Effector memory CD8-positive, alpha-beta T cell (primary cell): ENCODE data around the gene DLG5.

Experiments
- ATAC-seq: fragments of 150-1000 bp; cut with Tn5 transposase; replicated peaks from 2 replicates; pipeline ENCODE4 v1.10.0; 2021; ENCODE audit warnings: mild to moderate bottlenecking, moderate library complexity
- DNase-seq, 3 experiments: peaks; one replicate each; pipeline ENCODE4 v3.0.0; 2021
- H3K27ac Mint-ChIP-seq, 2 donors: one replicate each; pipeline ENCODE4 v1.8.0; 2022; ENCODE audit warnings: mild to moderate bottlenecking in 2 of 2, mixed read lengths in 2 of 2, moderate library complexity in 2 of 2
- H3K27me3 Mint-ChIP-seq, 2 donors: one replicate each; pipeline ENCODE4 v1.8.0; 2022; ENCODE audit warnings: mixed read lengths in 2 of 2
- H3K36me3 Mint-ChIP-seq: one replicate; pipeline ENCODE4 v1.8.0; 2022; ENCODE audit warnings: mild to moderate bottlenecking, moderate library complexity, mixed read lengths; ENCODE audit not compliant: insufficient read depth
- H3K4me1 Mint-ChIP-seq, 2 donors: one replicate each; pipeline ENCODE4 v1.8.0; 2022; ENCODE audit warnings: low read depth in 2 of 2, mixed read lengths in 2 of 2
- H3K4me3 Mint-ChIP-seq, 2 donors: one replicate each; pipeline ENCODE4 v1.8.0; 2022; ENCODE audit warnings: mild to moderate bottlenecking in 2 of 2, mixed read lengths in 2 of 2, moderate library complexity in 2 of 2
- H3K9me3 Mint-ChIP-seq, 2 donors: one replicate each; pipeline ENCODE4 v1.8.0; 2022; ENCODE audit warnings: mixed read lengths in 2 of 2

DLG5 gene

DNA sequence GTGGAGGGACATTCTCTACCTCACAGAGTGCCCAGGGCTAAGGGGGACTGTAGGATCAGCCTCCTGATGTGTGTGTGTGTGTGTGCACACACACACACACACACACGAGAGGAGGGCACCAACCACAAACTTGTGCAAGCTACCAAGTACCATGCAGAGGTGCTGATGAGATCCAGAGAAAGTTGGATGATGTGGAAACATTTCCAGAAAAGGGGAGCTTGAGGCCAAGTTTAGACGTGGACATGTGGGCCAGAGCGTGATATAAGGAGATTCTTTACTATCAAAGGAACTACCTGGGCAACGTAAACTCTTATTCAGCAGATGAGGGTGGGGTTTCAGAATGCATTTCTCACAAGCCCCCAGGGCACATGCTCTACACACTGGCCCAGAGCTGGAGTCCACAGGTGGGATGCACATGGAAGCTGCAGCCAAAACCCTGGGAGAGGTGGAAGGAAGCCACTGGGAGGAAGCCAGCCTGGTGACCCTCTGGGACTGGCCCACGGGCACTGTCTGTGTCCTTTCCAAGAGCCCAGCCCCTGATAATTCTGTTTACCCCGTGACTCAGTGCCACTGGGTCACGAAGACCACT is 53.5 kb downstream of the DLG5 start:
- peaks cover 33 to 49% of the 10 kb centered on the region in 2 donors for H3K4me1 Mint-ChIP-seq
- peak overlapping the region; percentile 71 to 74 for H3K4me3 Mint-ChIP-seq
- ATAC-seq (no peak), DNase-seq (no peak)
- H3K9me3 Mint-ChIP-seq, result no peaks in the 10 kb centered on the region
- no peaks in the 10 kb centered on the region for H3K27me3 Mint-ChIP-seq
- H3K36me3 Mint-ChIP-seq, result peaks cover 14% of the 10 kb centered on the region
- peak overlapping the region; percentile 94 to 97 for H3K27ac Mint-ChIP-seq

DNA sequence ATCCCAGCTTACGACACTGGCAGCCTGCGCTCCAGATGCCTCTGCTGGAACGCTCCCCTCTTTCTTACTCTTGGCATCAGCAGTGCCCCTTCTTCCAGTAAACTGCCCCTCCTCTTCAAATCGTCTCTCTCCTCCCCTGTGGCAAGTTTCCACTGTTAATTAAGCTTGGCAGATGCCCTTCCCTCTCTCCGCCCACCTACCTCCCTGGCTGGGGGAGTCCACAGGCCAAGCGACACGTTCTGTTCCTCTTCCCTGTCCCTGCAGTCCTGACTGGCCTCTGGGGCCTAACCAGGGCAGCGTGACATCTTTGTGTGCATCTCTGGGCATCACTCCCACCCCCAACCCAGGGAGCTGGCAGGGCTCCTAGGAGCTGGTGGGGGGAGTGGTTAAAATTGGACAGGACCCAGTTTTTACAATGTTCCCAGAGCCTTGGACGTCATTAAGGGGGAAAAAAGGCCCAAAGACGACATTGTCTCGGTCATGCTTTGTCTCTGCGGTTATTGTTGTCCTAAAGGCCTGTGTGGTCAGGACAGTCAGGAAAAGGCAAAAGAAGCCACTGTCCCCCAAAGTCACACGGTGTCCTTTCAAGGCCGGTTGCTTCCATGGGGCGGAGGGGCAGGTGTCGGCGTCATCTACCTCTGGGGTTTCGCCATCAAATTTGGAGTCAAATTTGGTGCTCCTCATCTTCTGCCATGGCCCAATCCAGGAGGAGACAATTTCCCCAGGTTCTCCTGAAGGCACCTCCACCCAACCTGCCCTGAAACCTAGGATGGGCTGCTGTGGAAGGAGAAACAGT is 54.2 kb downstream of the DLG5 start:
- H3K27ac Mint-ChIP-seq, result peak overlapping the region; percentile 94 to 97
- no peaks in the 10 kb centered on the region for H3K9me3 Mint-ChIP-seq
- H3K4me3 Mint-ChIP-seq, result peak overlapping the region; percentile 71 to 74

DNA sequence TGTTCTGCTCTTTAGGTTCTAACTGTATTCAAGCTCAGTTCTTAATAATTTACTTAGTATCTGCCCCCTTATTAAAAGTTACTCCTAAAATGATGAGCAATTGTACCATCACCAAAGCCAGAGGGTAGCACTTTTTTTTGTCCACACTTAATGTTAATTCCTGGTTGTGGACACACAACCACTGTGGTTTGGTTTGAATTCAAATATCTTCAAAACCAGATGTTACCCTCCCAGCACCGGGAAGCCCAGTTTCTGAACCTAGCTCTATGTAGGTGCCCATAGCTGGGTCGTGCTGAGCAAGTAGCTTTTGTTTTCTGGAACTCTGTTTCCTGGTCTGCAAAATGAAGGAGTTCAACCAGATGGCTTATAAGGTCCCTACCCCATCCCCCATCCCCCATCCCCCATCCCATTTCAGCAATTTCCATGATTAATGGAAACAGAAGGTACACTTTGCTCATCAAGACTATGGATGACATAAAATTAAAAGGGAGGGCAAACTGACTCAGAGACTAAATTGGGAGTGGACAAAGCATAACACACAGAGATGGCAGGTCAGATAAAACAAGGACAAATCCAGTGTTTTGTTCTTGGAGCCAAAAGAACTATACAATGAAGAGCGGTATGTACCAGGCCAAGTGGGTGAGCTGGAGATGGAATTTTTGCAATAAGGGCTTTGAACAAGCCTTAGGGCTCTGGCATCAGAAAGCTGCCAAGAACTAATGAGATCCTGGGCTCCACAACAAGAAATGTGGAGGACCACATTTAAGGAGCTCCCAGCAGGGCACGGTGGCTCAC is 56.7 kb downstream of the DLG5 start:
- ATAC-seq (no peak), DNase-seq (no peak)
- H3K9me3 Mint-ChIP-seq, result no peaks in the 10 kb centered on the region
- H3K27me3 Mint-ChIP-seq, result no peaks in the 10 kb centered on the region
- H3K36me3 Mint-ChIP-seq, result peaks cover 12% of the 10 kb centered on the region
- H3K4me3 Mint-ChIP-seq, result no peak overlapping the region
- peak overlapping the region; percentile 3 to 73 for H3K27ac Mint-ChIP-seq
- peaks cover 15 to 45% of the 10 kb centered on the region in 2 donors for H3K4me1 Mint-ChIP-seq

More for the DNA sequence above, 54.2 kb downstream of the DLG5 start:
- H3K27me3 Mint-ChIP-seq, result no peaks in the 10 kb centered on the region
- ATAC-seq, result no peak
- peaks cover 27 to 44% of the 10 kb centered on the region in 2 donors for H3K4me1 Mint-ChIP-seq
- H3K36me3 Mint-ChIP-seq, result peaks cover 8% of the 10 kb centered on the region
- DNase-seq, result no peak

DNA sequence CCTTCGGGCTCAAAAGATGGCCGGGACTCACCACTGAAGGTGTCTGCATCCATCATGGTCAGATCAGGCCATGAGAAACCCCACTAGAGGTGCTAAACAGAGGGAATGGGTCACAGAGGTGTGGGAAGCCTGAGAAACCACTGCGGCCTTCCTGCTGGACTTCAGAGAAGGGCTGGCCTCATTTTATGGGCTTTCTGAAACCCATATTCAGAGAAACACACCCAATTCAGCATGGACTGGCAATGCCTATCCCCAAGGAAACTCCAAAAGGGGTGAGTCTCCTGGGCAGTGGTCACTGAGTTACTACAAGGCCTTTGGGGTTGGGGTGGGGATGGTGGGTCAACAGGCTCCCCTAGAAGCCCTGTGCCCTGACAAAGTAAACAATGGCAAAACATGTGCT is 58.0 kb downstream of the DLG5 start:
- H3K27ac Mint-ChIP-seq, result peak overlapping the region in 1 of 2 donors; percentile 70
- H3K27me3 Mint-ChIP-seq, result no peaks in the 10 kb centered on the region
- no peak for DNase-seq
- H3K9me3 Mint-ChIP-seq, result no peaks in the 10 kb centered on the region
- H3K4me3 Mint-ChIP-seq, result no peak overlapping the region
- H3K4me1 Mint-ChIP-seq, result peaks cover 2 to 43% of the 10 kb centered on the region in 2 donors
- H3K36me3 Mint-ChIP-seq, result peaks cover 4% of the 10 kb centered on the region
- no peak for ATAC-seq

DNA sequence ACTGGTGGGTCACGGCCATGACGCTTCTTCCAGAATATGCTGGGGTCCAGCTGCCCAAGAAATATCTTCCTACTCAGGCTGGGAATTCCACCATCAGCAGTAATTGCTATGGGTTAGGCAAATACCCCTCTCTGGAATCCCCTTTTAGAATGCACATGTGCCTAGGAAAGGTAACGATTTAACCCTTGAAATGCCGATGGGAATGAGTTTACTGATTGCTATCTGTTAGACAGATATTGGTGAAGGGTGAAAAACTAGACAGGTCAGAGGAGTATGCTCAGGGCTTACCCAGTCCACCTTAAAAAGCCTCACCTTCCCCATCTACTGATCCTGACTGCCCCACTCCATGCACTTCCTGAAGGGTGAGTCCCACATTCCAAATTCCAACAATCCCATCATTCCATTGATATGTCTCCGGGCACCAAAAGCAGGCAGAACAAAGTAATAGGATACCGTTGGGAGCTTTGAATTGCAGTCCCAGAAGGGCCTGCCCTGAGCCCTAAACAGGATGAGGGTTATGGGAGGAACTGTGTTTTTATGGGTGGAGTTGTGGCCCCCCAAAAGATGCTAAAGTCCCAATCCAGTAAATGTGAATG is 59.3 kb downstream of the DLG5 start:
- Mint-ChIP-seq H3K4me1 (peaks cover 0 to 39% of the 10 kb centered on the region in 2 donors), H3K27ac (peak overlapping the region in 1 of 2 donors; percentile 70), H3K27me3 (no peaks in the 10 kb centered on the region), H3K9me3 (no peaks in the 10 kb centered on the region), H3K36me3 (peaks cover 3% of the 10 kb centered on the region), H3K4me3 (no peak overlapping the region)
- DNase-seq, result no peak
- no peak for ATAC-seq

DNA sequence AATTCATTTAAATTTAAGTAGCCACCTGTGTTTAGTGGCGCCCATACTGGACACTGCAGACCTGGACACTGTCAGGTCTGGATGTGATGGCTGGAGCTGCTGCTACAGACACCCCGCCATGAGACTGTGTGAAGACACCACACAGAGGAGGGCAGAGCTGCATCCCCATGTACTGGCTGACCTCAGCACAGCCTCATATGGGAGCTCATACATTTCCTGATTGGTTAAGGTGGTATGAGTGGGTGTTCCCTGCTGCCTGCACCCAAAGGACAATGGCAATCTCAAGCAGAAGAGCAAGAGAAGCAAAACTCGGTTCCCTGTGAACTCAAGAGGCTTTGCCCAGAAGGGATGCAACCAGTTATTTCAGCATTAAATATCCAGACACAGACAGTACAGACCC is 60.0 kb downstream of the DLG5 start:
- peaks cover 0 to 40% of the 10 kb centered on the region in 2 donors for H3K4me1 Mint-ChIP-seq
- no peak overlapping the region for H3K4me3 Mint-ChIP-seq
- DNase-seq (no peak), ATAC-seq (peak; percentile 67)
- H3K9me3 Mint-ChIP-seq, result no peaks in the 10 kb centered on the region
- H3K36me3 Mint-ChIP-seq, result peaks cover 3% of the 10 kb centered on the region
- H3K27ac Mint-ChIP-seq, result no peak overlapping the region
- no peaks in the 10 kb centered on the region for H3K27me3 Mint-ChIP-seq

DNA sequence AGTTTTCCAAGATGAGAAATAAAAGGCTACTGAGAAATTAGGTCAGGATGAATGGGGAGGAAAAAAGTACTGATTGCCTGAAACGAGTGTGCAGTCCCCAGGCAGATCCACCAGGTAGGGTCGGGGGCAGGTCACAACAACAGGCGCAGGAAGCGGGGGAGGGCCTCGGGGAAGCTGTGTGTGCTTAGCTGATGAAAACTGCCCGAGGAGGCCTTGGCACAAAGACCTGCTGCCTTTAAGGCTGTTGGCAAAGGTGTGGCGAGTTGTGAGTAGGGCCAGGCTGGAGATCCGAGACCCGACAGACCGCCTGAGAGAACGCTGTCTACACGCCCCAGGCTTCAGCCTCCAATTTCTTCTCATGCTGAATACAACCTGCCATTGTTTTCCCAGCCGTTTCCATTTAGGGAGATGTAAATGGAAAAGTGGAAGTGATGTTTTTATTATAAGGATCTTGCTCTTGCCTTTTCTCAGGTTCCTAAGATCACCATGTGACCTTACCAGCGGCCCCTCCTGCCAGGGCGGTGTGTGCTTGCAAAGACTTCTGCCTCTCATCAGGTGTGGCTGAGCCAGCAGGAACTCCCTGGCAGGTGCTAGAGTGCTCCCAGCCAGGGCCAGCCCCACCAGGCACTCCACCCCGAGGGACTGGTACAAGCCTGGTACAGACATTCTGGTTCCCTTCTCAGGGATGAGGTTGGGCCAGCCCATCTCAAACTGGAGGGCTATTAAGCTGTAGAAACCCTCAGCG is 60.8 kb downstream of the DLG5 start:
- DNase-seq (no peak), ATAC-seq (peak; percentile 62)
- Mint-ChIP-seq H3K27ac (peak overlapping the region; percentile 45 to 89), H3K36me3 (peaks cover 3% of the 10 kb centered on the region), H3K9me3 (no peaks in the 10 kb centered on the region), H3K4me3 (peak overlapping the region in 1 of 2 donors; percentile 31), H3K4me1 (peaks cover 0 to 38% of the 10 kb centered on the region in 2 donors), H3K27me3 (no peaks in the 10 kb centered on the region)

DNA sequence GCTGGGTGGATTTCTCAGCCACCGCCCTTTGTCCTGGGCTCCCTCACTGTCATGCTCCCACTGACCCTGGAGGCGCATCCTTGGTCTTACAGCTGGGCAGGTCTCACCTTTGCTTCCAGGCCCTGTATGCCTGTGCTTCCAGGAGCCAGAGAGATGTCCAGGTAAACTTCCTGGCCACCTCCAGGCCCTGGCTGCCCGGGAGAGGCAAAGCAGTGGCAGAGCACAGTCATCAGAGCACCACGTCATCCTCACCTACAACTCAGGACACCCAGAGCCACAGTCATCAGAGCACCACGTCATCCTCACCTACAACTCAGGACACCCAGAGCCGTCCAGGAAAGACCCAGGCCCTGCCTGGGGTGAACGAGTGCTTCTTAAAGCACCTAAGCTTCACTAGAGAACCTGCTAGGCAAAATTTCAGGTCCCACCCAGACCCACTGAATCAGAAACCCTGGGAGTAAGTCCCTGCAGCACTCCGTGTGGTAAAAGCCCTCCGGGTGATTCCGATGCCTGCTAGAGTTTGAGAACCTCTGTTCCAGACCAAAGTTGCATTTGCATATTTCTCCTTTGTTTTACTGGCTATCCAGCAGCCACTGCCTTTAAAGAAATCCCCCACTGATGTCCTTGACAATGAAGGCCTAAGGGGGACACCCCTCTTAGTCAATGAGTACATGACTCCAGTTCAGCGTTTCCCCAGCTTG is 62.3 kb downstream of the DLG5 start:
- Mint-ChIP-seq H3K27me3 (no peaks in the 10 kb centered on the region), H3K4me1 (peaks cover 0 to 38% of the 10 kb centered on the region in 2 donors), H3K36me3 (peaks cover 3% of the 10 kb centered on the region), H3K4me3 (no peak overlapping the region), H3K9me3 (no peaks in the 10 kb centered on the region), H3K27ac (peak overlapping the region; percentile 45 to 89)
- no peak for ATAC-seq
- DNase-seq, result no peak

DNA sequence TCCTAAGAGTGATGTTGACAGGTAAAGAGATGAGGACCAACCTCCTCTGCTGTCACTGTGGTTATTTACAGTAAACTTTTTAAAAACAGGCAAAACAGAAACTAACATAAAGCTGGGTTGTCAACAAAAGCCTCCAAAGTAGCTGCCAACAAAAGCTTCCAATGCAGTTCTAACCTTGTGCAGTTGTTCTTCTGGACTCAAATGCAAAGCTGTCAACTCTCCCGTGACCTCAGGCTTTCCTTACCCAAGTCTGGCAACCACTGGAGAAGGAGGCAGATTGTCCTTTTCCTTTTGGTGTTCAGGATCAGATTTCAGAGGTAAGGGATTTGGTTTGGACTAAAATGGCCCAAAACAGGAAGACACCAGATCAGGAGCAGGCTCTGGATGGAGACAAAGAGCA is 63.1 kb downstream of the DLG5 start:
- peaks cover 3% of the 10 kb centered on the region for H3K36me3 Mint-ChIP-seq
- H3K27ac Mint-ChIP-seq, result peak overlapping the region; percentile 45 to 89
- ATAC-seq, result peak; percentile 52
- H3K27me3 Mint-ChIP-seq, result no peaks in the 10 kb centered on the region
- H3K9me3 Mint-ChIP-seq, result no peaks in the 10 kb centered on the region
- peaks cover 0 to 34% of the 10 kb centered on the region in 2 donors for H3K4me1 Mint-ChIP-seq
- no peak overlapping the region for H3K4me3 Mint-ChIP-seq
- no peak for DNase-seq

DNA sequence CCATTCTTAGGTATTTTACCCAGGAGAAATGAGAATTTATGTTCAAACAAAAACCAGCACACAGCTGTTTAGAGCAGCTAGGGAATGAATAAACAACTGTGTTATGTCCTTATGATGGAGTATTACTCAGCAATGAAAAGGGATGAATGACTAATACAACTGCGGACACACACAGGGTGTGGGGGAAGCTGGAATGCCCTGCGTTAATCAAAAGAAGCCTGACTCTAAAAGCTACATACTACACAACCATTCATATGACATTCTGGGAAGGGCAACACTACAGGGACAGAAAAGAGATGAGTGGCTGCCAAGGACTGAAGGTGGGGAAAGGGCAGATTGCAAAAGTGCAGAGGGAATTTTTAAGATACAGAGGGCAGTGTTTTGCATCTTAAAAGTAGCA is 64.0 kb downstream of the DLG5 start:
- Mint-ChIP-seq H3K9me3 (no peaks in the 10 kb centered on the region), H3K36me3 (peaks cover 3% of the 10 kb centered on the region), H3K27me3 (no peaks in the 10 kb centered on the region), H3K4me1 (peaks cover 0 to 32% of the 10 kb centered on the region in 2 donors), H3K27ac (no peak overlapping the region), H3K4me3 (no peak overlapping the region)
- no peak for DNase-seq
- ATAC-seq, result no peak

DNA sequence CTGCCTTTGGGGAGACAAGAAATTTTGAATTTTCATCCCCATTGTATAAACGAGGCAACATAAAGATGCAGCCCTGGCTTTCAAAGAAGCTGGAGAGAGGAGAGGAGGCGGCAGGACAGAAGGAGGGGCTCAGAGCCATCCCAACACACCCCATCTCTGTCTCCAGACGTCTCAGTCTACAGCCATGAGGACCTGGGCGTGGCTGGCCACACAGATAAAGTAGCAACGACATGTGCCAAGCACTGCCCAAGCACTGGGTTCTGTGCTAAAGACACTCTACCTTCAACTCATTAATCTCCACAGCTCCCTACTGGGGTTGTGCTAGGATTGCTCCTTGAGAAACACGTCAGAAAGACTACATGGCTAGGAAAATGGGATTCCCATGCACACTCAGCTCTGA is 65.2 kb downstream of the DLG5 start:
- Mint-ChIP-seq H3K27ac (peak overlapping the region in 1 of 2 donors; percentile 67), H3K36me3 (peaks cover 3% of the 10 kb centered on the region), H3K27me3 (no peaks in the 10 kb centered on the region), H3K4me3 (no peak overlapping the region), H3K4me1 (peaks cover 0 to 25% of the 10 kb centered on the region in 2 donors), H3K9me3 (no peaks in the 10 kb centered on the region)
- DNase-seq (no peak), ATAC-seq (no peak)

DNA sequence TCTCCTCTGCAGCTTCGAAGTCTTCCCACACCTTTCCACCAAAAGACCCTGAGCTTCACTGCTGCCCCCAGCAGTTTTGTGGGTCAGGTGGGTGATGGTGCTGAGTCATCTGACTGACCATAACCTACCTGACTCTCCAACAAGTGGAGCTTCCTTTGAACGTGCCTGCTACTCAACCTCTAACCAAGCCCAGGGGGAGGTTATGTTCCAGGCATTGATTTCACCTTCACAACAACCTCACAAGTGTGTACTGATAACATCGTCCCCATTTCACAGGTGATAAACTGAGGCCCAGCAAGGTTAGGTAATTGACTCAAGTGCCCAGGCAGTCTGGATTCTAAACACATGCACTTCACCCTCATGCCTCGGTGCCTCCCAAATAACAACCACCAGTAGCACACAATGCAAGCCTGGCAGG is 66.7 kb downstream of the DLG5 start:
- Mint-ChIP-seq H3K27me3 (no peaks in the 10 kb centered on the region), H3K4me3 (no peak overlapping the region), H3K4me1 (peaks cover 0 to 18% of the 10 kb centered on the region in 2 donors), H3K27ac (no peak overlapping the region), H3K36me3 (no peaks in the 10 kb centered on the region), H3K9me3 (no peaks in the 10 kb centered on the region)
- DNase-seq (no peak), ATAC-seq (no peak)
